Testis (tissue), 3 donors: ENCODE measurements around the gene PAWR. TPM values are rescaled to one million over a fixed set of nuclear protein-coding genes. Genes with fewer than 3 reads are reported as not detected.

Source experiments
- DNase-seq: peaks from one replicate; pipeline ENCODE4 v3.0.0-alpha.2; 2019
- H3K27ac ChIP-seq, 2 donors: fragments of 200-600 bp; sonication (generic); one replicate each; pipeline ENCODE4 v1.5.1; 2019
- H3K27me3 ChIP-seq: fragments of 200-600 bp; sonication (generic); one replicate; pipeline ENCODE4 v1.5.1; 2019
- H3K36me3 ChIP-seq: fragments of 200-600 bp; sonication (generic); one replicate; pipeline ENCODE4 v1.5.1; 2017; ENCODE audit warnings: low read depth; ENCODE audit errors: missing control alignments
- H3K4me1 ChIP-seq: fragments of 200-600 bp; sonication (generic); one replicate; pipeline ENCODE4 v1.5.1; 2019
- H3K4me3 ChIP-seq, 2 donors: fragments of 200-600 bp; sonication (generic); one replicate each; pipeline ENCODE4 v1.5.1; 2017 to 2019
- H3K9me3 ChIP-seq: fragments of 200-600 bp; sonication (generic); one replicate; pipeline ENCODE4 v1.5.1; 2017
- POLR2A ChIP-seq: fragments of 450-650 bp; IDR thresholded peaks from one replicate; pipeline ENCODE4 v1.6.1; 2017; ENCODE audit warnings: antibody characterized with exemption, mild to moderate bottlenecking, moderate library complexity
- WGBS, 2 donors: methylation state at CpG; one replicate each; pipeline ENCODE4 v1.1.5; 2018; 5-methylcytosine and 5-hydroxymethylcytosine counted together
- intact Hi-C: fragments of 100-400 bp; cut with DNase I; formaldehyde crosslinking; loops from one replicate; pipeline ENCODE4 v1.15.1; 2023; ENCODE audit warnings: low total_unique reads
- polyA plus RNA-seq: library from polyadenylated mRNA; stranded (reverse); fragments of 350-450 nt; fragmentation: Illumina TruSeq; extraction: RNeasy Lipid Tissue Mini Kit (QIAGEN cat#74804); gene quantifications from one replicate; pipeline ENCODE4 v1.2.3, GENCODE V29; 2014; ENCODE audit warnings: low read depth, low replicate concordance; ENCODE audit not compliant: insufficient read depth
- total RNA-seq, 2 donors: library from RNA; depleted of rRNA; stranded (reverse); fragments of >200 nt; gene quantifications; one replicate each; pipeline ENCODE4 v1.2.3, GENCODE V29; 2016
- TF ChIP-seq, protein P1 (sequence below), 3 experiments: fragments of 450-650 bp in 2 of 3; fragments of 200-600 bp in 1 of 3; sonication (generic) in 1 of 3; IDR thresholded peaks; one replicate each; pipeline ENCODE4 v1.5.1; 2016 to 2019; ENCODE audit warnings: antibody characterized with exemption in 3 of 3, mild to moderate bottlenecking in 2 of 3, moderate library complexity in 1 of 3

The PAWR gene
- total and polyA plus RNA-seq, 3 donors from 2014 or later: 37.2 to 59.2 (median 50.2) TPM

DNA sequence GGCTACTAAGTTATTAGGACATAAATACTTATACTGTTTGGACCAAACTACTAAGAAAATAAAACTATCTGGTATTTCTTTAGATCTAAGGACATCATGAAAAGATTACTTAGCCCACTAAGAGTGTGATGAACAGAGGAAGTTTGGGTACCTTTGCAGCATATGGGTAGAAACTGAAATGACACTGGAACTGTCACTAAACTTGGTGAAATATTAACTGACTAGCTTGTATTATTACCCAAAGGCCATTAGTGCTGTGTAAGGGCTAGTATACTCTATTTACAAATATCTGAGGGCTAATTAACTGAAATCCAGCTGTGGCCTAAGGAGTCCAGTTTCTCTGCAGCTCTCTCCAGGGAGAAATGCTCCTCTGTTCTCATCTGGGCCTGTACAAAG, 45.5 kb downstream of the PAWR start:
- no peak for DNase-seq
- Histone ChIP-seq H3K9me3 (no peaks in the 10 kb centered on the region), H3K27ac (no peak overlapping the region), H3K27me3 (no peaks in the 10 kb centered on the region), H3K36me3 (no peaks in the 10 kb centered on the region), H3K4me3 (no peak overlapping the region), H3K4me1 (no peaks in the 10 kb centered on the region)
- TF ChIP-seq POLR2A: no peak
- TF ChIP-seq, protein P1, sequence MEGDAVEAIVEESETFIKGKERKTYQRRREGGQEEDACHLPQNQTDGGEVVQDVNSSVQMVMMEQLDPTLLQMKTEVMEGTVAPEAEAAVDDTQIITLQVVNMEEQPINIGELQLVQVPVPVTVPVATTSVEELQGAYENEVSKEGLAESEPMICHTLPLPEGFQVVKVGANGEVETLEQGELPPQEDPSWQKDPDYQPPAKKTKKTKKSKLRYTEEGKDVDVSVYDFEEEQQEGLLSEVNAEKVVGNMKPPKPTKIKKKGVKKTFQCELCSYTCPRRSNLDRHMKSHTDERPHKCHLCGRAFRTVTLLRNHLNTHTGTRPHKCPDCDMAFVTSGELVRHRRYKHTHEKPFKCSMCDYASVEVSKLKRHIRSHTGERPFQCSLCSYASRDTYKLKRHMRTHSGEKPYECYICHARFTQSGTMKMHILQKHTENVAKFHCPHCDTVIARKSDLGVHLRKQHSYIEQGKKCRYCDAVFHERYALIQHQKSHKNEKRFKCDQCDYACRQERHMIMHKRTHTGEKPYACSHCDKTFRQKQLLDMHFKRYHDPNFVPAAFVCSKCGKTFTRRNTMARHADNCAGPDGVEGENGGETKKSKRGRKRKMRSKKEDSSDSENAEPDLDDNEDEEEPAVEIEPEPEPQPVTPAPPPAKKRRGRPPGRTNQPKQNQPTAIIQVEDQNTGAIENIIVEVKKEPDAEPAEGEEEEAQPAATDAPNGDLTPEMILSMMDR (IDR thresholded peaks at IDR 0.05): no peak
- intact Hi-C loops: no loop called here

GRCh38 chr12:79644274-79645234, 46.2 kb downstream of the PAWR start:
- WGBS, 2 donors: 51 to 55% methylated on average over 4 of the region's 4 CpGs

DNA sequence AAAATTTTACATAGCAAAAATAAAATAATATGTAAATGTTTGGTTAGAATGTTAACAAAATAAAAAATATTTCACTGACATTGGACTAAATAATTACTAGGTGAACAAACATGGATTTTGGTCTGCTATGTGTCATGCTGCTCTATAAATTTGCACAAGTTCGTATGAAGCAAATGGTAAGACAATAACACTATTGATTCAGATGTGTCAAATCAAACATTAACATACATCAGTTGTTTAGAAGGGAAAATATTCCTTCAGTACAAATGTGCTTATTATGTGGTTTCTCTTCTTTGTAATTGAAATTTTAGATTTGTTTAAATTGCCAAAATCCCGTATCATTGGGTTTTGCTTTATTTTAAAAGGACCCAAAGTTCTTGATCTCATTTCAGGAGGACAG, 46.9 kb downstream of the PAWR start:
- Histone ChIP-seq H3K4me3 (no peak overlapping the region), H3K27ac (no peak overlapping the region), H3K36me3 (no peaks in the 10 kb centered on the region), H3K27me3 (no peaks in the 10 kb centered on the region), H3K4me1 (no peaks in the 10 kb centered on the region), H3K9me3 (no peaks in the 10 kb centered on the region)
- TF ChIP-seq, protein P1 (IDR thresholded peaks at IDR 0.05): no peak
- TF ChIP-seq POLR2A: no peak
- no peak for DNase-seq
- 66 to 84% methylated on average over 2 of the region's 2 CpGs for WGBS, 2 donors
- intact Hi-C loops: no loop called here

More at GRCh38 chr12:79644274-79645234, 46.2 kb downstream of the PAWR start:
- Histone ChIP-seq H3K9me3 (no peaks in the 10 kb centered on the region), H3K4me3 (no peak overlapping the region), H3K4me1 (no peaks in the 10 kb centered on the region), H3K36me3 (no peaks in the 10 kb centered on the region), H3K27ac (no peak overlapping the region), H3K27me3 (no peaks in the 10 kb centered on the region)
- intact Hi-C loops: no loop called here
- DNase-seq: no peak
- TF ChIP-seq, protein P1 (IDR thresholded peaks at IDR 0.05): no peak
- TF ChIP-seq POLR2A: no peak

GRCh38 chr12:79638490-79638889, 52.3 kb downstream of the PAWR start:
- no peaks in the 10 kb centered on the region for H3K4me1 ChIP-seq
- intact Hi-C loops: no loop called here
- H3K9me3 ChIP-seq: no peaks in the 10 kb centered on the region
- TF ChIP-seq, protein P1 (IDR thresholded peaks at IDR 0.05): no peak
- TF ChIP-seq POLR2A: no peak
- DNase-seq: no peak
- H3K36me3 ChIP-seq: no peaks in the 10 kb centered on the region
- no peak overlapping the region for H3K27ac ChIP-seq
- no peaks in the 10 kb centered on the region for H3K27me3 ChIP-seq
- no peak overlapping the region for H3K4me3 ChIP-seq
- 75 to 90% methylated on average over 2 of the region's 2 CpGs for WGBS, 2 donors
